AG20443 (cell line): ENCODE data around the gene CRYBG3.
"Not testable (repeated sequence)": the region's sequence is repeated elsewhere in the genome, so short reads cannot be mapped to it uniquely, and the experiment has no call there.

Experiments
- DNase-seq: peaks from one replicate; pipeline ENCODE4 v3.0.0; 2012; ENCODE audit warnings: low spot score, mixed read lengths

Gene CRYBG3

DNA sequence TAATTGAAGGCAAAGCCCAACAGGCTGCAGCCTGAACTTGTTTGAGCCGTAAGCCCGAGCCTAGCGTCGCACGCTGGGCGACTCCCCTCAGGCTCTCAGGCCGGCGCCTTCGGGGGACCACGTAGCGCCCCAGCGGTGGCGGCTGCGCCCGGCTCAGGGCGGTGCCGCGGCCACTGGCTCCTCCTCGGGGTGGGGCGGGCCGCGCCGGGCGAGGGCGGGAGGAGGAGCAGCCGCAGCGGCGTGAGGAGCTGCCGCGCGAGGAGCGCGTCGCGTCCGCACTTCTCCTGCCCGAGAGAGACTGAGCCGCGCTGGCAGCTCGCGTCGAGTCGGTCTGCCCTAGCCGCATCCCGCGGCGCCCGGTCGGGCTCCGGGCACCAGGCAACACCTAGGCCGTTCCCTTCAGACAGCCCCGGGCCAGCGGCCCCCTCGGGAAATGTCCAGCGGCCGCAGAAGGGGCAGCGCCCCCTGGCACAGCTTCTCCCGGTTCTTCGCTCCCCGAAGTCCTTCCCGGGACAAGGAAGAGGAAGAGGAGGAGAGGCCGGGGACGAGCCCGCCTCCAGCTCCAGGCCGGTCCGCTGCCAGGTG lies at the start of gene CRYBG3:
CRYBG3 (plus strand) TSS at position 238 of the 585 bp plus-strand sequence; CDS start at position 434, 196 bp downstream.
- peak; percentile 98 for DNase-seq

DNA sequence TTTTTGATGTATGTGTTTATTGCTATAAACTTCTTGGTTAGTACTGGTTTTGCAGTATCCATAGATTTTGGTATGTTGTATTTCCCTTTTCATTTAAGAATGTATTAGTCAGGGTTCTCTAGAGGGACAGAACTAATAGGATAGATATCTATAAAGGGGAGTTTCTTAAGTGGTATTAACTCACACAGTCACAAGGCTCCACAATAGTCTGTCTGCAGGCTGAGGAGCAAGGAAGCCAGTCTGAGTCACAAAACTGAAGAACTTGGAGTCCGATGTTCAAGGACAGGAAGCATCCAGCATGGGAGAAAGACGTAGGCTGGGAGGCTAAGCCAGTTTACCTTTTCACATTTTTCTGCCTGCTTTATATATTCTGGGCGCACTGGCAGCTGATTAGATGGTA lies 48.9 kb upstream of the CRYBG3 start:
- no peak for DNase-seq

DNA sequence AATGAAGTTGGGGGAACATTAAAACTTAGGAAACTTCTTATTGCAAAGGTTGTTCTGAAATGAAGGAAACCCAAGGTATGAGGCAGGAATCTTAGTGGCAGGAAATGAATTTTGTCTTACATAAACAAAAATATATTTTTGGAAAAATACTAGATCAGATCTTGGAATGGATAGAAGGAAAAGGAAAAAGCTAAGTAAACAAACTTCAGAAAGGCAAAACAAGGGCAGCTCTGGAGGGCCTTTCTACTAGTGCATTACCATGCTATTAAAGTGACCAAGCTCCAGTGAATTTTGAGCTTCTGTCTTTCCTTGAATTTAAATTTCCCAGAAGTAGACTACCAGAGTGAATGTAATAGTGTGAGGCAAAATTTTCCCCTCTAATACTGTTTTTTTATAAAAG lies 43.7 kb upstream of the CRYBG3 start:
- DNase-seq, result no peak

DNA sequence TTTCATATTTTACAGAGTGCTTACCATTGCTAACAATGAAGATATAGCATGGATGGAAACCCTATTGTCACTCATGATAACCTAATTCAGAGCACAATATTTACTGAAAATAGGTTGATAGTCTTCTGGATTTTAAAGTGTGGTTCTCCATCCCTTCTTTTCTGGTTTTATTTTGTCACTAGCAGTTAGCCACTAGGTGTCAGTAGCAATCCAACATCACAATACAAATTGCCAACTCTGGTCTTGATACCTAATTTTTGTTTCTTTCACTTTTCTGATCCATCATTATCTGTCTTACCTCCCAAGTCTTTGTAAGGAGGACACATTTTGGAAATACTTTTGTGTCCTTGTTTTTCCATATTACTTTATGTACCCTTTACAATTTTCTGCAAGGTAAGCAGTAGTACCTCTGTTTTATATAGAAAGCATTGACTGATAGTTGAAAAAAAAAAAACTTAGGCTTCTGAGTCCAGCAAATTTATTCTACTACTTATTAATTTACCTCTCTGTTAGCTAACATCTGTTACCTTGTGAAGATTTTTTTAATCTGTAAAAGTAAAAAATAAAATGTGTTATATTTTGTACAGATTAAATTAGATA lies 28.3 kb upstream of the CRYBG3 start:
- DNase-seq, result peak; percentile 33

DNA sequence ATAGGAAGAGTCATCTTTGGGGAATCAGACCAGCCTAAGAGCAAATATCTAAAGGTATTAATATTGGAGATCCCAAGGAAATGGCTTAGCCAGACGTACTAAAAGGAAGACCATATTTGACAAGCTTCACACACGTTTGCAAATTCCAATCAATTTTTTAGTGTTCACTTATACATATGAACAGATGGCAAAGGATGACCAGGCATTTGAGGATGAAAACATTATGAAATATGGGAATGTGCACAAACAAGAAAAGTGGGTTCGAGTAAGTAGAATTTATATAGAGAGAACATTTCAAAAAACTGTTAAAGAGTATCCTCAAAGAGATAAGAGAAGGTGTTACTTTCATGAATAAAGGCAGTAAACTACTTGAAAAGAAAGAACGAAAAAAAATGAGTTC lies 25.9 kb upstream of the CRYBG3 start:
- DNase-seq, result no peak

DNA sequence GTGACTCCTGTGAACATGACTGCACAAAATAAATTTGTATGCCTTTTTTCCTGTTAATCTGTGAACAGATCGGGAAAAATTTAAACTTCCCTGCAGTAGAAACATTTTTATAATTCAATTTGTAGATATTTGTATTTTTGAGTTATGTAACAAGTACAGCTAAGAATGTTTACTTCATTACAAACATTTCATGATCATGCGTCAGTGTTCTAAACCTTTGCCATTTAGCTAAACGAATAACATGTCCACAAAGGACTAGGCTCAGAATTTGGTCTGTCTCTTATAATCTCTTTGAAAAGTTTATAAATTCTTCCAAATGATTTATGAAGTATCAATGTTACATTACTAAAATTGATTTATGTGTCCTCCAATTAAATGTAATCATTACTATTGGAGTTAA lies 17.3 kb upstream of the CRYBG3 start:
- no peak for DNase-seq

DNA sequence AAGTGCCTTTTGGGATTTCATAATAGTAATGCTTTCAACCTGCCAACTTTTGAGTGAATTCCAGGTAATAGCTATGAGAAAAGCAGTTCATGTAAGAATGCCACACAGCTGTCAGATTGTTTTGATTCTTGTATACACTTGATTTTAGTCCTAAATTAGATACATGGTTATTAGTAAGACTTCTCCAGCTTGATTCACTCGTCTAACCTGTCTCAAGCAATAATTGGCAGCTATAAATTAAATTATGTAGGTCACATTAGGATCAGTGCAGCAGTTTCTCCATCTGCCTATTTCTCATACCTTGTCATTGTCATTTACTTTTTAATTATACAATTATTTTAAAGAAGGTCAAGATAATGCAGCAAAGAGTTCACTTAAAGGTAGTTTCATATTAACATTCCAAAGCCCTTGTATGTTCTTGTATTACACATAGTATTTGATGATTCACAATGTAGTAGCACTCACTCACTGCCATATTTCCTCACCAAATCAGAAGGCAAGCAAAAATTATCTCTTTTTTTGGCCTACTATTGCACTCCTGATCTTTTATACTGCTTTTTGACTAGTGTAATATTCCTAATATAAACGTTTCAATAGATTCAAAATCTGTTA lies 10.9 kb upstream of the CRYBG3 start:
- no peak for DNase-seq

DNA sequence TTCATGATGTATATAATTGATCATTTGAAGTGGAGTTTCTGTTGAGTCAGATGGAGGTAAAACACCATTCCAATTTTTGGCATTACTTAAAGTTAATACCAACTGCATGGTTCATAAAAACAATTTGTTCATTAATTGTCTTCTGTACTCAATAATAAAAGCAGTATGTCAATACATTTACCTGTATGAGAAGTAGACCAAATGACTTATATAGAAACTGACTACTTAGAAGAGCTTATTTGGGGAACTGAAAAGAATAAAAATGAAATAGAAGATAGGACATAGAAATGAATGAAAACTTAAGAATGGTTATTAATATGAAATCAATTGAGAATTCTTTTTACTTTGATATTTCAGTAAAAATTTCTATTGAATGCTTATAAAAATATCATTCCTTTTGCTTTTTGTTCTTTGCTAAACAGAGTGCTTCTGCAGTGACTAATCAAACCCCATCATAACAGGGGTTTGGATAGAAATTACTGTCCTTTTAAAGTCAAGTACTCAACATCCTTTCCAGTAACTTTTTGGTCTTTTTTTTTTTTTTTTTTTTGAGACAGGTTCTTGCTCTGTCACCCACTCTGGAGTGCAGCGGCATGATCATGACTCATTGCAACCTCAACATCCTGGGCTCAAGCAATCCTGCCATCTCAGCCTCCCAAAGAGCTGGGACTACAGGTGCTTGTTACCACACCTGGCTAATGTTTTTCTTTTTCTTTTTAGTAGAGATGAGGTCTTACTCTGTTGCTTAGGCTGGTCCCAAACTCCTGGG lies 6.5 kb upstream of the CRYBG3 start:
- DNase-seq, result no peak

DNA sequence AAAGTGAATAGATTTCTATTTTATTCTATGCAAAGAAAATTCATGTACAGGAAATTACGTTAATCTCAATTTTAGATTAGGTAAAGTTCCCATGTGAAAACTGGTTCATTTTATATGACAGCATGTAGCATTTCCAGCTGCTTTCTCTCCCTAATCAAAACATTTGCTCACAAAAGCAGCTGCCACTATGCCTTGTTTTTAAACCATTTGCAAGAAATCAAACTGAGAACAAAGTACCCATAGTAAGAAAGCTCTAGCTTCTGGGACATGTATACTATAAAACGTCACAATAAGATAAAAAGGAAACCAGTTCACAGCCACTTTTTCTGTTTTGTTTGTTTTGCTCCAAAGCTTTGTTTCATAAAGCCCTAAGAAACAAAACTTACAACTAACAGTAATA lies 5.0 kb upstream of the CRYBG3 start:
- DNase-seq, result no peak

DNA sequence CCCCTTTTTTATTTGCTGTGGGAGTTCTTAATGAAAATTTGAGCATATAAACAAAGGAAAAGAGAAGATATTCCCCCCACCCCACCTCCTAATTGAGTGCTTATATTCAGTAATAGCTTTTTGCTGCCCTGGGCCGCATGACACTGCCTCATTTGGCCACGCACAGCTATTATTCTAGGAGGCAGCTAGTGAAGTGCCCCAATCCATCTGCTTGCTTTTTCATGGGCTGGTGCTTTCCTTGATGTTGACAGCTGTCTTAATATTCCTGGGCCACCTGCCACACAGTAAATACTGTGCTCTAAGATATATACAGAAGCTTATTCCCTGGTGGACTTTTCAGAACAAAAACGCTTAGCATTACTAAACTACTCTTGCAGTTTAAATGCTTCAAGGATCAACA lies 3.8 kb upstream of the CRYBG3 start:
- no peak for DNase-seq

DNA sequence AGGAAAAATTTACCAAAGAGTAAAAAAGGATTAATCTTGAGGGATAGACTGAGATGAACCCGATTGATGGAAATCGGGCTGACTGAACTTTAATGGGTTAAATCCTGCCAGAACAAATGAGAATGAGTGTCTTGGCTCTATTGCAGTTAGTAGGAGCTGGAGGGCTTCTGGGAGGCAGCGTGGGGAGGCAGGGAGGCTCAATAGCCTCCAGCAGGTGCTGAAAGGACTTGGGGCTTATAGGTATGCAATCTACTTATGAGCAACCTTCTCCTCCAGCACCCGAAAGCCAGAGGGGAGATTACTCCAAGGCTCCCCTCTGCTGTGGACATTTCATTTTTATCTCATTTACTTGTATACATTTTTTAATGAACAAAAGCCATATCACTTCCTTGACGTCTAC lies 1.0 kb upstream of the CRYBG3 start:
- no peak for DNase-seq

DNA sequence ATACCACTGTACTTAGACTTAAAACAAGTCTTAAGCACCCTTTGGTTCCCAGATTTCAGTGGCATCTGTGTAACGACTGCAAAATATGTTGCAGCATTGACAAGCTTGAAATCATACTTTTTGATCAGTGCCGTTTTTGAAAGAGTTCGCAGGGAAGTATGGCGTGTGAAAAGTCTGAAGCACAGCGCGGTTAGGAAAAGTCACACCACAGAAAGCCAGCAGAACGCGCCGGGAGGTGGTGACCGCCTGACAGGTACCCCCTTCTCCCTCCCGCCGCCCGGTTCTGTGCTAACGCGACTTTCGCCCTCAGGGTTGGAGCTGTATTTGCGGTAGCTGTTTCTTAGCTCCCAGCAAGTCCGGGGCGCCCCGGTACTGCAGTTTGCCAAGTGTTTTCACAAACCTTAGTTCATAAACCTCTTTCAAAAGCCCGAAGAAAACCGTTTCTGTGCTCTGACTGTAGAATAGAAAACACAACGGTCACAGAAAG lies 481 bp upstream of the CRYBG3 start:
- peak; percentile 52 for DNase-seq

DNA sequence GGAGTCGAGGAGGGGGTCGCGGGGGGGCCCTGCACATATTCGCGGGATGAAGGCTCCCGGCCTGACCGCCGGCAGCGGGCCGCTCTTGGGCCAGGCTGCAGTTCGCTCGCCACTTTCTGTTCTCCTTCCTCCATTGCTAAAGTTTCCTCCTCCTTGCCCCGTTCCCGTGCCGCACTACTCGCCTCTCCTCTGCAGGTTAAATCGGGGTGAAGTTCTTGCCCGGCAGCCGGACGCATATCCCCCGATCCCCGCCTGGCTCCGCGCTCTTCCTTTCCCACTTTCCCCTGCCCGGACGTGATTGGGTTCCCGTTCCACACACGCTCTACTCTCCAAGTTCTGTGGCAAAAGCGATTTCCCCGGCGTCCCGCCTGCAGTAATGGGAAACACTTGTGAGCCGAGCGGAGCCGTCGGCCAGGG lies 556 bp downstream of the CRYBG3 start:
- peak; percentile 73 for DNase-seq

DNA sequence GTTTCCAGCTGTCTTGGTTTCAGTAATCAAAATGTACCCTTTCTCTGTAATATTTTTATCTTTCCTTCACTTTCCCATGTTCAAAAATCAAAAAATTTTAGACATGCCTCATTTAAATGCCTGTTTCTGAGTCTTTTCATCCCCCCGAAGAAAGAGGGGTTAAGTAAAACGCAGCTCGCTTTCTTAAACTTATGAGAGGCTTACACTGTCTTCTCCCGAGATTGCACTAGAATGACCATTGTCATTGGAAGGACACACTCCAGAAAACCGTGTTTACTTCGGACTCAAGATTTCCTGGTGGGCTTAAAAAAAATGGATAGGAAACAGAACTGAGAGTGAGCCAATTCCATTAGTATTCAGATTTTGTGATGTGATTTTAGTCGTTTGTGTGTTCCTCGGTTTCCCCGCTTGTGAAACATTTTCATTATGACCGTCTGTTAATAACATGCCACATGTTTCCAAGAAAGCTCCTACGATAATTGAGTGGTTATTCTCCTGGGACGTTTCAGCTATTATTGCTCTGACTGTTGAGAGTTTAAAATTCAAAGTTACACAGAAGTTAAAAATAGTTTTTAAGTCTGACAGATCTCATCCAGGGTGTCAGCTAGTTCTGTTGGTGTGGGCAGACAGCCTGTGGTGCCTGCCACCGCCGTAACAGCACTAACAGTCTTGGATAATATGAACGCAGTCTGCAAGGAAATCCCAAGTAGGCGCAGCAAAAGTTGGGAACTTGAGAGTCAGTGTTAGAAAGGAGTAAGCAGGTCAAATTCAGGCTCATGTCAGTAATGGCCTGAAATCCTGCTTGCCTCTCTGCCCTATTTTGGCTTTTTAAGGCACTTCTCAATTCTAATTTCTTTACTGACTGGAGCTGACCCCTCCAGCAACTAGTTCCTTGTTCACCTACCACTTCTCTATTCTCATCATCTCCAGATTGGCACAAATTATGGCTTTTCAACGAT lies 1.5 kb downstream of the CRYBG3 start:
- peak; percentile 33 for DNase-seq

DNA sequence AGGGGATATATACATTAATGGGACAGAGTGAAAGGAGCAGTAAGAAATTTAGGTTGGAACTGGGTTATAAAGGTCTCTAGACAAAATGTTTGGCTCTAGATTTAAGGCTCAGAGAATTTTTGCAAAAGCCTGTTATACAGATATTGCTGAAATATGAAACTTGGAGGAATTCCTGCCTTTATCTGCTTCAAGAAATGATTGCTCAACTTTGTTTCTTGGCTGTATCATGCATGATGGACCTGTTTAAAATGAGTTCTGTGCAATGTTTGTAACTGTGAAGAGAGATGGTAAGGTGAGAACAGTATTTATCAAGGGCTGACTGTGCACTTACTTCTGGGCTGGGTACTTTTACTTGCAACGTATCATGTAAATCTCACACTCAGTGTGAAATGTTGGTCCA lies 3.3 kb downstream of the CRYBG3 start:
- no peak for DNase-seq

DNA sequence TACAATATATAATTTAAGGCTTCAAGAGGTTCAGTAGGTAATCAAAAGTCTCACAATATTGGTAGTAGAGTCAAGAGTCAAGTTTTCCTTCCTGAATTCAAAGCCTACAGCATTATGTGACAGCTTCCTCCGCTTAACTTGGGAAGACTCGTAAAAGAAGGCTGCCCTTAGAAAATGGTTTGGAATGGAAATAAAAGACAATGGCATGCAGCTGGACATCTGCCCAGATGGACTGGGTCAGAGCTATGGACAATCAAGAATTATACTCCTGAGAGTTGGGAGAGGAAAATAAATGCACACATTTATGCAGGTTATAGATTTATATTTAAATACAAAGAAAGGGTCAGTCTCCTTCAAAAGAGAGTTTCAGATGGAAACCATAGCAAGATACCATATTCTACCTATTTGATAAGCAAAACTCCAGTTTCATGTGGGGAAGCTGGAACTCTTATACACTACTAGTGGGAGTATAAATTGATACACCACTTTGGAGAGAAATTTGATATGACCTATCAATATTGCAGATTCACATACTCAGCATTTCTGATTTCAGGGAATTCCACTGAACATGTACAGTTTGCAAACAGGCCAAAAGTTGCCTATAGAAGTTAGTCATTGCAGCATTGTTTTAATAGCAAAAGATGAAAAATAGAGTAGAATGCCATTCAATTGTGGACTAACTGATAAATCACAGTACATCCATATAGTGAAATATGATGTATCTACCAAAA lies 6.1 kb downstream of the CRYBG3 start:
- DNase-seq, result no peak

DNA sequence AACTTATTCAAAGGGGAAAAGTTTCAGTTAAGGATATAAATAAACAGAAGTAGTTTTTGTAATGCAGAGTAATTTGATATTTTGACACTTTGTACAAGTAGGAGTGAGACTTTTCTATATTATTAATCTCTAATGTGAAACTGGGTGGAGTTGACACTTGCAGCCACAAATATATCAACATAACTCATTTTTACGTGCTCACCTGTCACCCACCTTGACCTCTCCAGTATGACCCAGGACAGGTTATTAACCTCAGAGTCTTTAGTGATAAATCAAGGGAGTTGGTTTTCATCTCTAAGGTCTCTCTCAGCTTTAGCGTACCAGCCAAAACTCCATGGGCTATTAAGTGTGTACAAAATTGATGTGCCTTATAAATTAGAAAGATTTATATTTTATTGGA lies 7.4 kb downstream of the CRYBG3 start:
- no peak for DNase-seq

DNA sequence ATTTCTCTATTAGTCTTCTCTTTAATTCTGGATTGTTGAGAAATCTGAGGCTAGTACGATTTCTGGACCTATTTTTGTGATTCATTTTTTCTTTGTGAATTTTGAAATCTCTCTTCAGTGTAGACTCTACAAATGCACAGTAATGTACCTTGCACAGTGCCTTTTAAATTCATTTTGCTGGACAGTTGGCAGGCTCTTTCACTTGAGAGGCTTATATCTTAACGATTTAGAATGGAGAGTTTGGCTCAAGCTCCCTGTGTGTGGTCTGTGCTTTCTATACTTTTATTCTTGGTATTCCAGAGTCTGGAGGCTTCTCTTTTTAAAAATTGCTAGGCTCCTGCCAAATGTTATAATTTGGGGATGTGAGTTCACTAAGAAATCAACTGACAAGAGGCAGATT lies 8.8 kb downstream of the CRYBG3 start:
- DNase-seq, result no peak

DNA sequence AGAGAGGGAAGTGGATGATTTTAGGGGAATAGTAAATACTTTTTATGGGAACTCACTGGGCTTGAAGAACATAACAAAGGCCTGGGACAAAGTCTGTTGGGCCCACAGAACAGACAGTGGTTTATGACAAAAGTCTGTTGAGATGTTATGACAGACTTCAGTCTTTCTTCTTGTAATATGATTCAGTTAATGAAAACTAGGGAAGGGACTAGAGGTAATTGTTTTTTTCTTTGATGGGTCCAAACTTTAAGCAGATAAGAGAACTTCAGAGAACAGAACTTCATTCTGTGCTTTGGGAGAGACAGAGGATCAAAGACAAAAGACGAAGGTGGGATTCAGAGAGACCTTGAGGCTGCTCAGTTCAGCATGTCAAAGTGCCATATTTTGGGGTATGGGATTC lies 9.3 kb downstream of the CRYBG3 start:
- DNase-seq, result no peak

DNA sequence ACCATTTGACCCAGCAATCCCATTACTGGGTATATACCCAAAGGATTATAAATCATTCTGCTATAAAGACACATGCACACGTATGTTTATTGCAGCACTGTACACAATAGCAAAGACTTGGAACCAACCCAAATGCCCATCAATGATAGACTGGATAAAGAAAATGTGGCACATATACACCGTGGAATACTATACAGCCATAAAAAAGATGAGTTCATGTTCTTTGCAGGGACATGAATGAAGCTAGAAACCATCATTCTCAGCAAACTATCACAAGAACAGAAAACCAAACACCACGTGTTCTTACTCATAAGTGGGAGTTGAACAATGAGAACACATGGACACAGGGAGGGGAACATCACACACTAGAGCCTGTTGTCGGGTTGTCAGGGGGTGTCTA lies 11.4 kb downstream of the CRYBG3 start:
- DNase-seq, result not testable (repeated sequence)

DNA sequence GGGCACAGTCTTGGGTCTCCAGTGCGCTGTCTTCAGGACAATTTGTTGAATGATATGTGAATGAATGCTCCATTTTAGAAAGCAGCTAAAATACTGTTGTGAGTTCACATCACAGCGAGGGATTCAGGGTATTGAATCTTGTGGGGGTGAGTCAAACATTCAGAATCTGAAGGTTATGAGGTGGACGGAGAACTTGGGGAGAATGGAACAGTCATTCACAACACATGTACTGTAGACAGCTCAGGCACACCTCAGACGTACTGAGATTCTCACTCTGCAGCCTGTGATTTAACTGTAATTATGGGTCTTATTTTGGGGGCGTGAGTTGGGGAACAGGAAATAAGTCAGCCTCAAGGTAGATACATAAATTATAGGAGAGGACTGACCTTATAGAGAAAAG lies 13.9 kb downstream of the CRYBG3 start:
- no peak for DNase-seq
